GM19395 (cell line): ENCODE results near the gene STUM.

ENCODE experiments used
- ATAC-seq: cut with Tn5 transposase; IDR thresholded peaks from one replicate; pipeline ENCODE4 v1.9.1; 2021; ENCODE audit warnings: mild to moderate bottlenecking, moderate library complexity; ENCODE audit not compliant: unreplicated experiment

The STUM gene

DNA sequence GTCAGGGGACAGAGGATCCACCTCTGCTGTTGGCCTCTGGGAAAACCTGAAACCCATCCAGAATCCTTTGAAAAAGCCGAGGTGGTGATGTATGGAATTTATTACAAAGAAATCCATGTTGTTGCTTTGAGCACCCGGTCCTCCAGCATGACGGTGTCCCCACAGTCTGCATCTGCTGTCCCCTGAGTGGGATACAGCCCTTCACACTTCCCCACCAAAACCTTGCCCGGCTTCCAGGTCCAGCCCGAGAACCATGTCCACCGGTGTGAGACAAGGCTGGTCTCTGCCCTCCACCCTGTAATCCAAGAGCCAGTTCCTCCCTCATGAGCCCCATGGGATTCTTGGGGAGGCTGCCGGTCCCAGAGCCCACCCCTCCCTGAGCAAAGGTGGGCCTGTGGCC lies 70.5 kb downstream of the STUM start:
- no peak for ATAC-seq

- no peak for ATAC-seq
Observed at GRCh38 chr1:226622012-226622411, 73.4 kb downstream of the STUM start.

- ATAC-seq: no peak
Observed at GRCh38 chr1:226624526-226624925, 76.0 kb downstream of the STUM start.

DNA sequence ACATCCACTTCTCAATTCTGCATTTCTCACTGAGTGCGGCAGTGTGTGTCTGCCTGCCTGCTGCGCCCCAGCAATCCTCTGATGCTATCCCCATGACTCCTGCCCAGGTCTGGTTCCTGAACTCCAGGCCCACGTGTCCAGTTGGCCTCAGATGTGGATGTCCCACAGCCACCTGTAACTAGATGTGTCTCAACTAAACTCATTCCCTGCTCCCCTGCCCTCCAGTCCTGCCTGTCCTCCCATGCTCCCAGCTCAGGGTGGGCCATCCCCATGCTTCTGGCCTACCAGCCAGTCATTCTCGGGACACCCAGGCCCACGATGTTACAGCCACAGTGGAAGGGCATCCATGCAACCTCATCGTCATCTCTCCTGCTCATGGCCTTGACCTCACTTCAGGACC lies 76.8 kb downstream of the STUM start:
- ATAC-seq: no peak

DNA sequence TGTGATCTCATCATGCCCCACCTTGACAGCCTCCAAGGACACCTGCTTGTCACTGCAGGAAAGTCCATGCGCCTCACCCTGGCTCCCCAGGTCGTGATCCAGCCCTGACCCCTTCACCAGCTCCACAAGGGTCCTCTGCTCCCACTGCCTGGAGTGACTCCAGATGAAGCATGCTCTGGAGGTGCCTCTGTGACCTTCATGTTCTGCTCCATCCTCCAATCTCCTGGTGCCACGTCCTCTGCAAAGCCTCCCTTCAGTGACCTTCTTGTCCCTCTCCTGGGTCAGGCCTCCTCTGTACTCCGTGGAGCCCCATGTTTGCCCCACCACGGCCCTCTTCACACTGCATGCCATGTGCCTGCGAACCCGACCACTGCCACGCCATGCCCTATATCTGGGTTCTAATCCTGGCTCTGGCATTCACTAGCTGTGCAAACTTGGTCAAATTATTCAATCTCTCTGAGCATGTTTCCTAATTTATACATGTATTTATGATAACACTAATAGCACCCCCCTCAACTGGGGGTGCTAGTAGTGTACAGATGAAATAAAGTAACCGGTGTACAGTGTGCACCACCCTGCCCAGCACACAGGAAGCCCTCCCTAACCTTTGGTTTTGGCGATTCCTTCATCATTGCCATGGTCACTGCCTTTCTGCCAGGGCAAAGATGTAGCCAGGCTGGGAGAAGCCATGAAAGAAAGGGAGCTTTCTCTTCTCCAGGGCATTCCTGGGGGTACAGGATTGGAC lies 77.4 kb downstream of the STUM start:
- ATAC-seq: peak; percentile 37

- ATAC-seq: peak; percentile 84
Observed at GRCh38 chr1:226626577-226626956, 78.0 kb downstream of the STUM start.

- ATAC-seq: no peak
Observed at GRCh38 chr1:226627050-226627755, 78.6 kb downstream of the STUM start.

GRCh38 chr1:226627924-226628611 lies 79.5 kb downstream of the STUM start:
- ATAC-seq: no peak

GRCh38 chr1:226628612-226629155 lies 80.1 kb downstream of the STUM start:
- no peak for ATAC-seq

GRCh38 chr1:226629210-226629895 lies 80.8 kb downstream of the STUM start:
- ATAC-seq: no peak

DNA sequence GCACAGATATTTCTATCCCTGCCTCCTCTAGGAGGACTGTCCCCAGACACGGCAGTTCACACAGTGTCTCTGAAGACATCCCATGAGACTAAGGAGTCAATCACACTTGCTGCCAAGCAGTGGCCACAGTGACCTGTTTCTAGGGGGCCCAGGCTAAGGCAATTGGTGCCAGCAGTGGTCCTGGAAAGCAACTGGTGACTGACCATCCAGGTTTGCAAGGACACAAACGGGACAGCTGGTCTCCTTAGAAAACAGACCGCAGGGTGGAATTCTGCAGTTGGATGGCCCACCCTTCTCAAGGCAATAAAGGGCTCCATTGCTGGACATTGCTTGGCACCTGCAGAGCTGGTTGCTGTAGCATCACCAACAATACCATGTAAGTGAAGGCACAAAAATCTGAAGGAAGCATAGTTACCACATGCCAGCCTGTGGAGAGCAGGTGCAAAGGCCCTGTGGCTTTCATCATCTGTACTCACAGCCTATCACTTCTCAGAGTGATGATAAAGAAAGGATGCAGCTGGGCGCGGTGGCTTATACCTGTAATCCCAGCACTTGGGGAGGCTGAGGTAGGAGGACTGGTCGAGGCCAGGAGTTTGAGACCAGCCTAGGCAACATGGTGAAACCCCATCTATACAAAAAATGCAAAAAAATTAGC lies 81.5 kb downstream of the STUM start:
- ATAC-seq: no peak

DNA sequence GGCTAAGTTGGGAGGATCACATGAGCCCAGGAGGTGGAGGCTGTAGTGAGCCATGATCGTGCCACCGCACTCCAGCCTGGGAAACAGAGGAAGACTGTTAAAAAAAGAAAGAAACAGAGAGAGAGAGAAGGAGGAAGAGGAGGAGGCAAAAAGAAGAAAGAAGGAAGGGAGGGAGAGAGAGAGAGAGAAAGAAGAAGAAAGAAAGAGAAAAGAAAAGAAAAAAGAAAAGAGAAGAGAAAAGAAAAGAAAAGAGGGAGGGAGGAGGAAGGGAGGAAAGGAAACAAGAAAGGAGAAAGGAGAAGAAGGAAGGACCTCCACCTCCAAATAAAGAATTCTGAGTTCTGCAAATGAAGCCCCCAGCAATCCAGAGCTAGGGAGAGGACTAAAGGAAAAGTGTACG lies 82.0 kb downstream of the STUM start:
- no peak for ATAC-seq

DNA sequence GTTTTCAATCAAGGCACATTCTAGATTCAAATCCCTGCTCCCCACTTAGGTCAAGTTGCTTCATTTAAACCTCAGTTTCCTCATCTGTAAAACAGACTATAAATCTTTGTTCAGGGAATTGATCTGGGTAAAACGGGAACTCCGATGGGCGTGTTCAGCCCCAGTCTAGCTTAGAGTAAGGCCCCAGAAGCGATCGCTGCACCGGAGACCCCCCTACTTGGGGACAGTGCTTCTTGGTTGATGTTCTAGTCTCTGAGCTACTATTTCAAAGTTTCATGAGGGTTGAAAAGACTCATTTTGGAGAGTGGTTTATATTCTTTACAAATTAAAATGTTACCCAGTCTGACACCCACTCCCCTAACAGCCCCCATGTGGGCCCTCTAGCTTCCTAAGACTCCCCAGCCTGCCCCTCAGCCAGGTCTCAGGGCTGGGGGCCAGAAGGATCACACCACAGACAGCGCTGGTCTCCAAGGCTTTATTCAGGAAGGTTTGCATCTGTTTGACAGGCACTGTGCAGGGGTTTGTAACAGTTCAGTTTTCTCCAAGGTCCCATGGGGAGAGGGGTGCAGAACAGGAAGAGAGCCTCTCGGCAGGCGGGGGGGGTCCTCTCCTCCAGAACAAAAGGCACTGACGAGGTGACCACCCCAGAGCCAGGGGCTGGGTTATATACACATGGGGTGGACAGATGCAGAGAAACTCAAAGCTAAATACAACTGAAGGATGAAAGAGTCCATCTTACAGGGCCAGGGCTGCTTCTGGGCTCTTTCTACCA lies 82.9 kb downstream of the STUM start:
- ATAC-seq: no peak

DNA sequence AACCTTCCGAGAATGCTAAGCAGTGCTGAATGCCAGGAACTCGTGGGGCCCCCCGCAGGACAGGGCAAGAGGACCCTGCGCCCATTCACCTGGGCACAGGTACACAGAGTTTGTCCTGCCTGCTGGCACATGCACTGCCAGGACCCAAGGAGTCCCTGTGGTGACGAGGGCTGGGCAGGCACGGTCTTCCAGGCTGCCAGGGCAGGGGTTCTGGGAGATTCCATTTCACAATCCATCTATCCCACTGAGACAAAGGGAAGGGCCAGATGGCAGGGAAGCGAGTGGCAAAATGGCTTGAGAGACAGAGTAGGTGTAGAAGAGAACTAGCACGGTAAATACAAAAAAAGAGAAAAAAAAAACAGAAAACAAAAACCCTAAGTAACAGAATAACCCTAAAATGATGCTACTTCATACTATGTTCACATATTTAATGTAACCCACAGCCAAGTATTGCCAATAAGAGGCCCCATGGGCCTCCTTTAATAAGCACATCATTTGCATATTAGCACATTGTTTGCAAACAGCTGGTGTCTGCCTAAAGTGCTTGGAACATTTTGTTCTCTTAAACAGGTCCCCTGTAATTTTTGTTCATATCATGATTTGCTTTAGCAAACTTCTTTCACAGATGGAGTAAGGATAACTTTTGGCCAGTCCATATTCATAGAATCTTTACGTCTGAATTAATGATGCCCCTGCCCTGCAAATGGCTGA lies 83.8 kb downstream of the STUM start:
- ATAC-seq: no peak

DNA sequence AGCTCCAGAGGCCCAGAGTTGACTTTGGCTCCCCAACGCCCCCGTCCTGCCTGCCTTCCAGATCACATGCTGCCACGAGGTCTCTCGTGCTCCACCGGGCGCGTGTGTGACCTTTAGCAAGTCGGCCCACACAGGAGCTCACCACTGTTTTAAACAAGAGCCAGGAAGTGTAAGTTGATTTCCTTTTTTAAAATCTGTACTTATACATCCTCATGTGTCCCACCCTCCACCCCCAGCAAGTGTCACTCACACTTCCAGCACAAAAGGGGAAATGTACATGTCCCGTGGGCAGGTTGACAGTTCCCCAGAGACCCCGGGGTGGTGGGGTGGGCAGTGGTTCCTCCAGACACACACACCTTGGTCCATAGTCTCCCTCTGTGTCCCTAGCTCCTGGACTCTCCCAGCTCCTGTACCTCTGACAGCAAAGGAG lies 84.4 kb downstream of the STUM start:
- no peak for ATAC-seq

DNA sequence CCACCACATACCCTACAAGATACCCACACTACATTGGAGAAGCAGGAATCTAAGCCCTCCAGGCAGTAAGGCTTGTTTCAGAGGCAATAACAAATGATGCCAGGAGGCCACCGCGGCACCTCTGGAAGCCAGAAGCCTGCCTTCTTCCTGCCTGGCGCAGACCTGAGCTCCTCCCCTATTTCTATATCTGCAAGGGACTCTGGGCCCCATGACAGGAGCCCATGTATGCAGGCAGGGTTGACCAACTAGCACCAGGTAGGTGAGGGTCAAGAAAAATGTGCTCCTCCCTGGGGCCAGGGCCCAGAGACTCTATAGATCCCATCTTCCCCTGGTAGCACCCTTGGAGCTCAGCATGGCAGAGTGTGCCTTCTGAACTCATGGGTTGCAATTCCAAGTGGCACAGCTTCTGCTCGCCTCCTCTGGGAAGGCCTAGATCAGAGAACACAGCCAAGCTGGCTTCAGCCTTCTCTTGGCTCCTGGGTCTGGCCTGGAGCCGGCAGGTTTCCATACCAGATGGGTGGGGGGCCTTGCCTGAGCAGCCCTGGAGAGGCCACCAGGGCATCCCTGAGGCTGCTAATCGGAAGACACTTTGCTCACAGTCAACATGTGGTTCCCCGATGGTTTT lies 85.1 kb downstream of the STUM start:
- ATAC-seq: peak; percentile 23

DNA sequence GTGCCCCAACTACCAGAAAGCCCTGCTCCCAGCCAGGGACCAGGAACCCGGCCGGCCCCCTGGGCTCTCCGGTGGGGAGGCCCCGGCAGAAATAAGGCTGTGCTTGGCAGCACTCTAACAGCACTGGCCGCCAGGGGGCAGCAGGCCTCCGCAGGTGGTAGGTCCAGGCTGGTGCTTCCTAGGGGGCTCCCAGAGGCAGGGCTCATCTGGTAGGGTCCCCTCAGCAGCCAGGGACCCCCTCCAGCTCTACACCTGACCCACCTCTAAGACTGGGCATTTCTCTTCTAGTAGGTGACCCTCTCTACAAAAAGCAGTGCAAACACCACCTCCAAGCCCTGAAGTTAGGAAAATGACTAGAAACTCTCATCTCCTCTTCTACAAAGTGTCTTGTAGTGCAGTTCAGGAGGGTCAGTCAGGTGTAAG lies 85.6 kb downstream of the STUM start:
- peak; percentile 84 for ATAC-seq

- no peak for ATAC-seq
Observed at GRCh38 chr1:226634611-226635246, 86.2 kb downstream of the STUM start.
